ENCODE measurements around the gene SPAG5.
"Not testable (repeated sequence)": the region's sequence is repeated elsewhere in the genome, so short reads cannot be mapped to it uniquely, and the experiment has no call there.

SPAG5 gene

DNA sequence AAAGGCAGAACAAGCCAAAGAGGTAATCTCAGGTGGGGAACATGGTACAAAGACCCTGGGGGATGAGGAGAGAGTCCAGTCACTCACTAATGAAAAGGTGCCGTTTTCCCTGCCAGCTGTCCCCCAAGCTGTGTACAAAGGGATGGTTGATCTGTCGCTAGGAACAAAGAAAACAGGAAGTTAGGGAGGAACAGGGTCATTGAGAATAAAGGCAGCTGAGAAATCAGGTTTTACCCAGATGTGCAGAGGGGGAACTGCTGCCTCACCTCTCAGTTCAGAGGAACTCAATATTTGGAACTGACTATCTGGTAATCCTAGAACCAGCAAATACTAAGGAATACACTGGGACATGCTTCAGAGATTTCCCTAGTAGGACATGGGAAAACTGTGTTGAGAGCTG, 13.7 kb upstream of the SPAG5 start:
- no peak overlapping the region for H3K4me3 ChIP-seq (ENCODE audit: low read depth, low read length)
- no peak for DNase-seq (ENCODE audit: low read depth)
- TF ChIP-seq CTCF (IDR thresholded peaks at IDR 0.05; ENCODE audit: control insufficient read depth, extremely low read depth, insufficient read depth), result no peak

- no peak for DNase-seq (ENCODE audit: low read depth)
- no peak overlapping the region for H3K4me3 ChIP-seq (ENCODE audit: low read depth, low read length)
- TF ChIP-seq CTCF (IDR thresholded peaks at IDR 0.05; ENCODE audit: control insufficient read depth, extremely low read depth, insufficient read depth), result no peak
These were observed 11.6 kb upstream of the SPAG5 start for GRCh38 chr17:28610376-28610775.

DNA sequence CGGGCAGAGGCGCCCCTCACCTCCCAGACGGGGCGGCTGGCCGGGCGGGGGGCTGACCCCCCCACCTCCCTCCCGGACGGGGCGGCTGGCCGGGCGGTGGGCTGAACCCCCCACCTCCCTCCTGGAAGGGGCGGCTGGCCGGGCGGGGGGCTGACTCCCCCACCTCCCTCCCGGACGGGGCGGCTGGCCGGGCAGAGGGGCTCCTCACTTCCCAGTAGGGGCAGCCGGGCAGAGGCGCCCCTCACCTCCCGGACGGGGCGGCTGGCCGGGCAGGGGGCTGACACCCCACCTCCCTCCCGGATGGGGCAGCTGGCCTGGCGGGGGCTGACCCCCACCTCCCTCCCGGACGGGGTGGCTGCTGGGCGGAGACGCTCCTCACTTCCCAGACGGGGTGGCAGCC, 5.2 kb upstream of the SPAG5 start:
- H3K4me3 ChIP-seq (ENCODE audit: low read depth, low read length); DNase-seq (ENCODE audit: low read depth): not testable (repeated sequence)

DNA sequence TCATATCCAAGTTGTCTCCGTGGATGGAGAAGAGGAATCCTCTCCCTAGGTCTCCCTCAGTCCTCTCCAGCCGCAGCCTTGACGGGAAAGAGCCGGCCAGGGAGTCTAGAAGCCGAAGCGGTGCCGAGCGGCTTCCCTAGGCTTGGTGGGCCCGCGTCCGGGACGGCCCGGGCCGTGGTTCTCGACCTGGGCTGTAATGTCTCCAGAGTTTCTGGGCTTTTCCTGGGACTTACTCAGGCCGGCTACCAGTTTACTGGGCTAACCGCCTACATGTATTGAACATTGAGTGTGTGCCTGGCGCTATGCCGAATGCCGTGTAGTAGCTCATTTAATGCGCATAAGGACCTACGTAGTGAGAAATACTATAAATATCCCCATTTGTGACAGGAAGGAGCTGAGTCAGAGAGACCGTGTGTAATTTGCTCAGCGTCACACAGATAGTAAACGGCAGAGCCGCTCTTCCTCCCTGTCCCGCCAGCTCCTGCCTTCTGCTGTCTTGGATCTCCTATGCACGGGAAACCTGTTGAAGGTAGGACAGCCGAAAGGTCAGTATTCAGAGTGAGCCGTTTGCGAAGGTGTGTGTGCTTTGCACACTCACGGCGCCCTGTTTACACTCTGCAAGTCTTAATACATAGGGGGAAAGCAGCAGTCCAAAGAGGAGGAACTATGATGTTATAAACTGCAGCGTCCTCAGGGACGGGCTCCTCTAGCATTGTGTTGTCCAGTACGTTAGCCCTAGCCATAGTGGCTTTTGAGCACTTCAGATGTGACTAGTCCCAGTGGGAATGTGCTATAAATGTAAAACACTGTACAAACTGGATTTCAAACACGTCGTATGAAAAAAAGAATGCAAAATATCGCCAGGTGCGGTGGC, 723 bp upstream of the SPAG5 start:
- peak; percentile 51 for DNase-seq (ENCODE audit: low read depth)
- no peak for TF ChIP-seq CTCF (IDR thresholded peaks at IDR 0.05; ENCODE audit: control insufficient read depth, extremely low read depth, insufficient read depth)

GRCh38 chr17:28598389-28598788, 436 bp downstream of the SPAG5 start:
- peak overlapping the region; percentile 94 for H3K4me3 ChIP-seq (ENCODE audit: low read depth, low read length)
- TF ChIP-seq CTCF (IDR thresholded peaks at IDR 0.05; ENCODE audit: control insufficient read depth, extremely low read depth, insufficient read depth), result no peak
- DNase-seq (ENCODE audit: low read depth), result no peak

More for the DNA sequence above, 723 bp upstream of the SPAG5 start:
- H3K4me3 ChIP-seq (ENCODE audit: low read depth, low read length), result peak overlapping the region; percentile 94

- peak overlapping the region; percentile 94 for H3K4me3 ChIP-seq (ENCODE audit: low read depth, low read length)
- no peak for TF ChIP-seq CTCF (IDR thresholded peaks at IDR 0.05; ENCODE audit: control insufficient read depth, extremely low read depth, insufficient read depth)
- no peak for DNase-seq (ENCODE audit: low read depth)
These were observed 1.0 kb downstream of the SPAG5 start for GRCh38 chr17:28597606-28598383.

DNA sequence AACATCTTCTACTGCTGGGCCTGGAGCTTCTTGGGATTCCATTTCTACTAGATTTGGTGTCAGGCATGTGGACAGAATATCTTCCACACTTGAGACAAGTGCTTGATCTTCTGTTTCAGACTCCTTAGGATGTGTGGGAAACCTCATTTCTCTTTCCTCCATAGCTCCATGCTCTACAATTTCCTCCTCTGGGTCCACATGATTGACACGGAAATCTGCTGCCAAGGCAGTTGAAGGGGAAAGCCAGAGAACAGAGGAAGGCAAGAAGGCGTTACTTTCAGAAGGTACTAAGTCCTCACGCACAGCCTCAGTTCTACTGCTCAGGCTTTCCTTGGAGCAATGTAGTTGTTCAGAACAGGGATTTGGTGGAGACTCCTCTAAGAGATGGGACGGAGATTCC, 6.6 kb downstream of the SPAG5 start:
- H3K4me3 ChIP-seq (ENCODE audit: low read depth, low read length), result no peak overlapping the region
- no peak for TF ChIP-seq CTCF (IDR thresholded peaks at IDR 0.05; ENCODE audit: control insufficient read depth, extremely low read depth, insufficient read depth)
- no peak for DNase-seq (ENCODE audit: low read depth)

All from LNCaP clone FGC (cell line).